Fibroblast of skin of abdomen (primary cell): ENCODE results near the gene PLEKHG4B.

Experiments
- DNase-seq: peaks from one replicate; pipeline ENCODE4 v3.0.0-alpha.2; 2013

PLEKHG4B gene

DNA sequence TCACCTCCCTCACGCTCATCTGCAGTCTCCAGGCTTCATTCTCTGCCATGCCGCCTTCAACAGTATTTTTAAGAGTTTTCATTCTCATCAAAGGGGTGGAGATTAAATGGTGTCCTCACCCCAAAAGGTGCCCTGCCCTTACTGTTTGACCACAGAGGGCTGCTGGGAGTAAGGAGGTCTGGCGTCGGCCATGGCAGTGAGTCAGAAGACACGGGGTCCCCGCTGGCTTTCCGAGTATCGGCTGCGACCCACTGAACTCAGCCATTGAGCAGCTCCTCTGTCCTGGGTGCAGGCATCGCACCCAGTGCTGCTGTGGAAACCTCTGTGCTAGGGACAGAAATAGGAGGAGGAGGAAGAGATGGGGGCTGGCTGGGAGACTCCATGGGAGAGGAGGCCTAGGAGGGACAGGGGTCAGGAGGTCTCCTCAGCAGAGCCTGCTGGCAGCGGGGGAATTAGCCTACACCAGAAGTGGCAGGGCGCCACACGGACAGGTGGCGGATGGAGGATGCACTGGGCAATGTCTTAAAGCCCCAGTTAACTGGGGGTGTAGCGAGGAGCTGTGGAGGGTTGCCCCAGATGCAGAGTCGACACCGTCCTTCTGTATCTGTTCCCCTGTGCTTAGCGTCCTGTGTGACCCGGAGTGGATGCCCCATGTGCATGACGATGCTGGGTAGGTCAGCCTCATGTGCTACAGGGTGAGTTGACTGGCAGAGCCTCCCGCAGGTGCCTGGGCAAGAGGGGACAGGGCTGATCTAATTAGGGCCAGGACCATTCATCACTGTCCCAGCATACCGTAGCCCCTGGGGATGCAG lies 15.4 kb upstream of the PLEKHG4B start:
- DNase-seq: no peak

GRCh38 chr5:77170-77501 lies 14.8 kb upstream of the PLEKHG4B start:
- DNase-seq: no peak

DNA sequence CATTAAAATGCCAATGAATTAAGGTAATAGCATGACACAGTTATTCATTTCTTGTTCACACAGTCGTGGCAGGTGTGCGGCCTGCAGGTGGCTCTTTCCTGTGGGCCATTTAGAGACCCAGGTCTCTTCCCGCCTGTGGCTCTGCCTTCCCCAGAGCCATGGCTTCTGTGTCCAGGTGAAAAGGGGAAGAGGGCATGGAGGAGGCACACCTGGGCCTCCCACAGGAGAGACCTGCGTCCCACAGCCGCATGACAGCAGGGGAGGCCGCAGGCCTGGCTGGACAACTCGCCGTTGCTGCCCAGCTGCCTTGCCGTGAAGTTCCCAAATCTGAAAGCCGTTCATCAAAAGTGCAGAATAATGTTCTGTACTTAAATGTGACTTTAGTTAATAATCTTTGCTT lies 14.4 kb upstream of the PLEKHG4B start:
- no peak for DNase-seq

DNA sequence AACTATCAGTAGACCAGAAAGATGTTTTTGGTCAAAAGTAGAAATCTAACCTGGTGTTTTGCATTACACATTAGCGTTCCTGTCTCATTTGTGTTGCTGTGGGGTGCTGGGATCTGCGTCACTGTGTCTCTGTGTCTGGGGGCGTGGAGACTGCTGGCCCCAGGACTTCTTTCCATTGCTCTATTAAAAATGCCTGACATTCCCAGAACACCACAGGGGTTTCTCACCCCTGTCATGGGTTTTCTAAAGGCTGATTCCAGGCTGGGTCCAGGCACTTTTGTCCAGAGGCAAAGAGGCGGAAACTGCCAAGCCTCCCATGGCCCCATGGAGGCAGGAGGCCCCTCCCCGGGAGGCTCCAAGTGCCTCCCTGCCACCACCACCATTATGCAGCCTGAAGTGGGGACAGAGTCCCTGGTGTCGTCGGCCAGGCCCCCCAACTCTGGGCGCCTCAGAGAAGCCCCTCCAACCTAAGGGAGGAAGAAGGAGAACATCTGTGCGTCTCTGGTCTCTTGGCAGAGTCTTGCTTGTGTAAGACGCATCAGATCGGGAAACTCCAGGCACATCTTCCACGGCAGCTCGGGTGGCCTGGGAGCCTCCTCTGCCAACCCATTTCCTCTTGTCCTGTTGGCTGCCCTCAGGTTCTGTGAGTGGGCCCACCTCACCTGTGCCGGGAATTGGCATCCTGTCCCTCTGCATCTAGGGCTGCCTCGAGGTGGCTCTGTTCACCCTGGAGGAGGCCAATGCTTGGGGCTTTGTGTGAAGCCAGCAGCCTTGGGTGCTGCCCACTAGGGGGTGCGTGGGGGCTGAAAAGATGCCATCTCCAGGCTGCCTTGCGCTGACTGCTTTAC lies 13.8 kb upstream of the PLEKHG4B start:
- DNase-seq: peak; percentile 57

DNA sequence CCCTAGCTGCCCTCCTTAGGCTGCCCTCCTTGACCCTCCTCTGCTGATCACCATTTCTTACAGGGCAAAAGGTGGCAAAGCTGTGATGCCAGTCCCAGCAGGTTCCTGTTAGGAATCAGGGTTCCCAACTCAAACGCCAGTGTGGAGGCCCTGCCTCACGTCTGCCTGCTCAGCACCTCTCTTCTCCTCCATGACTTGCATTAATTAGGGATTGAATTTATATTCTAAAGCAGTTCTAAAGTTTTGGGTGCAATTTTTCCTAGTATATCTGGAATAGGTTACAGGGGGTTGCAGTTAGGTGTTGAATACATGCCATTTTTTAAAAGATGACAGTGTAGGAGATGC lies 13.2 kb upstream of the PLEKHG4B start:
- no peak for DNase-seq

DNA sequence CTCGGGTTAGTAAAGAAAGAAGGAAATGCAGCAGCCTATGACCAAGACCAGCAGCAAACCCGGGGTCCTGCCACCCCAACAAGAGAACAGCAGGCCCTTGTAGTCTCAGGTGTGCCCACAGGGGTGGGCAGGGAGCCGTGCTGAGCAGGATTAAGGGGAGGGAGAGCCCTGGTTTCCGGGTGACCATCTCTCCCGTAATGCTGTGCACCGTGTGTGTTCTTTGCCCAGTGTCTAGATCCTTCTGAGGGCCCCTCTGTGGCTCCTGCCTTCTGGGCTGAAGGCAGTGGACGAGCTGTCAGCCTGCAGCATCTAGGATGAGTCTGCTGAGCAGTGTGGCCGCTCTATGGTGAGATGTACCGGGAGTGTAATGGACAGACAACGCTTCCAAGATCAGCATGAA lies 12.7 kb upstream of the PLEKHG4B start:
- DNase-seq: no peak

DNA sequence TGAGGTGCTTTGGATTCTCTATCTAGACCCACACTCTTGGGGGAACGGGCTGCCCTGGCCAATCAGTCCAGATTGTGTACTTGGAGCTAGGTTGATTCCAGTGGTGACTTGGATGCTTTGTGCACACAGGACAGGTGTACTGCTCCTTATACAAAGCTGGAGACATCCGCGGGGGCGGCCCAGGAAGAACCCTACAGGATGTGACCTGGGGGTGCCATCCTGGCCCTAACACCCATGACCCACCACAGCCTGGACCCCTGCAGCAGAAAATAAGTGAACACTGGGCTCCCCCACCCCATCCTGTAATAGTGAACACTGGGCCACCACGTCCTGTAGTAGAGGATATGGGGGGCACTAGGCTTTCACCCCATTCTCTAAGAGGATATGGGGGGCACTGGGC lies 12.1 kb upstream of the PLEKHG4B start:
- no peak for DNase-seq

DNA sequence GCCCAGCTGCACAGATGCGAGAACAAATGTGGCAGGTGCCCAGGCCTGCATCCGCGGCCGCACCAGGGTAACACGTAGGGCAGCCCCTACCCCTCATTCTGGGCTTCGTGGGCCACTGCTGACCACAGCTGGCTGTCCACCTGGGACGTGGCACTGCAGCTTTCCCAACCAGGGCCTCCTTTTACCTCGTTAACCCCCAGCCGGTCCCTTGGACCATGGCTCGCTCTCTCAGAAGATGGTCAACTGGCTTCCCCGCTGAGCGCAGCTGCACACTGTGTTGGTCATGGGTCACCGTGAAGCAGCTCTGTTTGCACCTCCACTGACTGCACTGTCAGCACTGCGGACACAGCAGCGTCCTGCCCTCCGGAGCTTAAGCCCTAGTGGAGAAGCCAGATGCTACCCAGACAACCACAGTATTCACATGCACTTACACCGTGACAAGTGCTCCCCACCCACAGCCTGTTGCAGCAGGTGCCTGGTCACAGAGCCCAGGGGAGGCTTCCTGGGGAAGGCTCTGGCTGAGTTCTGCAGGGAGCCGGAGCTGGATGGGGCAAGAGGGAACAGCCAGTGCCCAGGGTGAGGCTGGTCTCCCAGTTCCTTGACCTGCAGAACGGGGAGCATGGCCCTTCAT lies 10.5 kb upstream of the PLEKHG4B start:
- no peak for DNase-seq

DNA sequence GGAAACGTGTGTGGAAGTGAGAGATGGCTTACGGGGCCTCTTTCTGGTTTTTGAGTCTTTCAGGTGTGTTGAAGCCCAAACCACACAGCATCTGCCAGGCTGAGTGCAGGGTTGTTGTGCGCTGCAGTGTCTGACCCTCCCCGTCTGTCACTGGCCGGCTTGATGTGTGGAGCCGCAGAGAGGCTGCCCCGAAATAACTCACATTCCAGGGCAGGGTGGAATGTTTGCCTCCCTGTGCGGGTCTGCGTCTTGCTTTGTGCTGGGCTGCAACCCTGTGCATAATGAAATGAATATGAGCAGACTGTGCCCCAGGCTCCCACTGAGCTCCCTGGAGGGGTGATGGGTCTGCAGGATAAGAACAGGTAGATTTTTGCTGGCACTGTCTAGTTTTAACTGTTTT lies 9.9 kb upstream of the PLEKHG4B start:
- peak; percentile 73 for DNase-seq

GRCh38 chr5:82570-82969 lies 9.4 kb upstream of the PLEKHG4B start:
- no peak for DNase-seq

DNA sequence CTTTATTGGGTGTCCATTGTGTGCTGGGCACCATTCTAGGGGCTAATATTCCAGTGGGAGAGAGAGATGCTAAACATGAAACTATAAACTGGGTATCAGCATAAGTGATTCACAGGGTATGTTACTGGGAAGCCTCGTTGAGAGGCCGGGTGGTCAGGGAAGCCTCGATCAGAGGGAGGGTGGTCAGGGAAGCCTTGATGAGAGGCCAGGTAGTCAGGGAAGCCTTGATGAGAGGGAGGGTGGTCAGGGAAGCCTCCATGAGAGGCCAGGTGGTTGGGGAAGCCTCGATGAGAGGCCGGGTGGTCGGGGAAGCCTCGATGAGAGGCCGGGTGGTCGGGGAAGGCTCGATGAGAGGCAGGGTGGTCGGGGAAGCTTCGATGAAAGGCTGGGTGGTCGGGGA lies 8.9 kb upstream of the PLEKHG4B start:
- DNase-seq: no peak

- no peak for DNase-seq
These were observed 6.5 kb upstream of the PLEKHG4B start for GRCh38 chr5:85334-85995.

DNA sequence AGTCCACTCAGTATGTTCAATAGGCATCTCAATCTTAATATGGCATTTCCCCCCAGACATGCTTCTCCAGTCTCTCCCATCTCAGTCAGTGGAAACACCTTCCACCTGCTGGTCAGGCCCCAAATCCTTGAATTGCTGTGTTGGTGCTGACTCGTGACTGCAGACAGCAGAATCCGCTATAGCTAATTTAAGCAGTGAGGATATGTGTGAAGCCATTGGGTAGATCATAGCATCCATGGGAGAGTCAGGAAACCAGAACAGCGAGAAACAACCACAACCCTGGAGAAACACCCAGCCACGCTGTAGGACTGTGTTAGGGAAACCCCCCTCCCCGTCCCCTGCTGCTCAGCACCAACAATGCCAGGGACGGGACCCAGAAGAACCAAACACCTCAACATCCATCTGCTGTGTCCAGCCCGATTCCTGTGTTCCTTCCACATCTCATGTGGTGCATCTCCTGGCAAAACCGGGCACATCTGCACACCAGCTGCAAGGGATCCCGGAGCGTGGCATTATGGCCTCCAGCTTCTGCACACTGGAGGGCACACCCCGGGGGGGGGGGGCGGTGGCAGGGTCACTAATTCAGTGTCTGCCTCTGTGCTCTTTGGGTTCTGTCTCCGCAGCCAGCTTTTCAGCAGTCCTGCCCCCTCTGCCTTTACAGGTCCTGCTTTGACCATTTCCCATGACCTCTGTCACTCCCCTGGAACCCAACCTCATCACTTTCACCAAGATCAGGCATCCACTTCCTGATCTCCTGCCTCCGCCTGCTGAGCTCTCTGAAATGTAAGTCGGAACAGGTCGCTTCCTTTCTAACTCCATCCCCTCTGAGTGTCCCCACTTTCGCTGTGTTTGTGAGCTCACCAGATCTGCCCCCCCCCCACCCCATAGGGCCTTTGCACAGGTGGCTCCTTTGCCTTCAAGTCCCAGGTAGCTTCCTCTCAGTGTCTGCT lies 2.4 kb upstream of the PLEKHG4B start:
- no peak for DNase-seq

- DNase-seq: no peak
These were observed 1.1 kb upstream of the PLEKHG4B start for GRCh38 chr5:90590-91547.

GRCh38 chr5:92401-93220 lies 643 bp downstream of the PLEKHG4B start:
- no peak for DNase-seq

- no peak for DNase-seq
These were observed 1.4 kb downstream of the PLEKHG4B start for GRCh38 chr5:93221-93980.

- no peak for DNase-seq
These were observed 2.3 kb downstream of the PLEKHG4B start for GRCh38 chr5:94113-94892.
